IMR-90 (cell line): ENCODE data around the gene DNM1. TPM values are rescaled to one million over a fixed set of nuclear protein-coding genes. Genes with fewer than 3 reads are reported as not detected.

Experiments used
- ATAC-seq: fragments of 200-7000 bp; cut with Tn5 transposase; 2 replicates; pipeline ENCODE4 v1.9.1; 2020; ENCODE audit warnings: low read depth, mild to moderate bottlenecking, moderate library complexity
- BruUV-seq: library from RNA; stranded (reverse); fragments of 400-500 nt; replicated peaks from 2 replicates; lab custom pipeline; 2021; lab: Mats Ljungman, UMichigan
- CTCF ChIA-PET: fragments of 300-600 bp; formaldehyde crosslinking; extraction: SDS; loops from one replicate; lab custom pipeline; 2021; ENCODE audit warnings: antibody characterized with exemption; lab: Yijun Ruan, JAX
- POLR2A ChIA-PET: fragments of 300-600 bp; sonication (Branson Sonifier 250); formaldehyde crosslinking; loops from one replicate; lab custom pipeline; 2022; ENCODE audit warnings: antibody characterized with exemption; ENCODE audit not compliant: unreplicated experiment; lab: Charles Lee
- DNase-seq: peaks from one replicate; pipeline ENCODE4 v3.0.0; 2013
- H2AFZ ChIP-seq: replicated peaks from 2 replicates; pipeline ENCODE3; 2013; ENCODE audit warnings: low read length, mild to moderate bottlenecking; ENCODE audit not compliant: poor library complexity
- H2AK5ac ChIP-seq: 2 replicates; pipeline ENCODE4 v1.6.1; 2013; ENCODE audit warnings: low read depth, low read length, inconsistent platforms
- H2AK9ac ChIP-seq: replicated peaks from 2 replicates; pipeline ENCODE3; 2013; ENCODE audit warnings: mild to moderate bottlenecking, low read depth, low read length, moderate library complexity; ENCODE audit not compliant: poor library complexity
- H2BK120ac ChIP-seq: 2 replicates; pipeline ENCODE4 v1.6.1; 2013; ENCODE audit warnings: low read depth, low read length, inconsistent platforms
- H2BK15ac ChIP-seq: 3 replicates; pipeline ENCODE4 v1.6.1; 2013; ENCODE audit warnings: low read depth, low read length, inconsistent platforms
- H2BK20ac ChIP-seq: 2 replicates; pipeline ENCODE4 v1.6.1; 2013; ENCODE audit warnings: low read depth, mild to moderate bottlenecking, inconsistent platforms, low read length, moderate library complexity
- H2BK5ac ChIP-seq: 2 replicates; pipeline ENCODE4 v1.6.1; 2013; ENCODE audit warnings: mild to moderate bottlenecking, low read depth, low read length, inconsistent platforms; ENCODE audit not compliant: poor library complexity, severe bottlenecking
- H3K14ac ChIP-seq: replicated peaks from 2 replicates; pipeline ENCODE4 v1.6.1; 2013; ENCODE audit warnings: low read depth, low read length, inconsistent platforms
- H3K18ac ChIP-seq: 2 replicates; pipeline ENCODE4 v1.6.1; 2013; ENCODE audit warnings: low read depth, low read length, control low read depth
- H3K23ac ChIP-seq: 2 replicates; pipeline ENCODE4 v1.6.1; 2013; ENCODE audit warnings: low read depth, low read length, inconsistent platforms
- H3K27ac ChIP-seq: 2 replicates; pipeline ENCODE4 v1.5.1; 2013; ENCODE audit warnings: mild to moderate bottlenecking, control low read depth, low read length; ENCODE audit not compliant: insufficient read depth
- H3K27me3 ChIP-seq: 2 replicates; pipeline ENCODE4 v1.6.1; 2013; ENCODE audit warnings: low read length; ENCODE audit not compliant: control insufficient read depth, insufficient read depth
- H3K36me3 ChIP-seq: 2 replicates; pipeline ENCODE4 v1.6.1; 2013; ENCODE audit warnings: low read length, mixed read lengths; ENCODE audit not compliant: control insufficient read depth, insufficient read depth
- H3K4ac ChIP-seq: 2 replicates; pipeline ENCODE4 v1.6.1; 2013; ENCODE audit warnings: low read depth, low read length, inconsistent platforms
- H3K4me1 ChIP-seq: 2 replicates; pipeline ENCODE4 v1.6.1; 2013; ENCODE audit warnings: low read length, mixed read lengths; ENCODE audit not compliant: control insufficient read depth, insufficient read depth
- H3K4me2 ChIP-seq: 2 replicates; pipeline ENCODE4 v1.6.1; 2013; ENCODE audit warnings: low read depth, mild to moderate bottlenecking, control low read depth, low read length, moderate library complexity
- H3K4me3 ChIP-seq: 2 replicates; pipeline ENCODE4 v1.5.1; 2013; ENCODE audit warnings: low read depth, mild to moderate bottlenecking, control low read depth, low read length, moderate library complexity; ENCODE audit not compliant: insufficient read depth
- H3K56ac ChIP-seq: 2 replicates; pipeline ENCODE4 v1.6.1; 2013; ENCODE audit warnings: low read length, inconsistent platforms; ENCODE audit not compliant: insufficient read depth; ENCODE audit errors: extremely low read depth
- H3K79me1 ChIP-seq, 2 experiments: 2 replicates each; pipeline ENCODE4 v1.6.1; 2013; ENCODE audit warnings: low read length in 2 of 2, inconsistent platforms in 1 of 2, low read depth in 1 of 2
- H3K9ac ChIP-seq: 2 replicates; pipeline ENCODE4 v1.6.1; 2013; ENCODE audit warnings: low read depth, low read length, control low read depth
- H3K9me1 ChIP-seq: 2 replicates; pipeline ENCODE4 v1.6.1; 2013; ENCODE audit warnings: low read length, inconsistent platforms; ENCODE audit not compliant: insufficient read depth
- H3K9me3 ChIP-seq: 2 replicates; pipeline ENCODE4 v1.6.1; 2013; ENCODE audit warnings: low read length; ENCODE audit not compliant: control insufficient read depth, insufficient read depth
- H4K20me1 ChIP-seq: 2 replicates; pipeline ENCODE4 v1.6.1; 2013; ENCODE audit warnings: low read length, inconsistent platforms; ENCODE audit not compliant: insufficient read depth
- H4K5ac ChIP-seq: 2 replicates; pipeline ENCODE4 v1.6.1; 2013; ENCODE audit warnings: mild to moderate bottlenecking, low read depth, low read length, control low read depth
- H4K8ac ChIP-seq, 2 experiments: 2 replicates each; pipeline ENCODE4 v1.6.1; 2013; ENCODE audit warnings: low read depth in 2 of 2, low read length in 2 of 2, control low read depth in 1 of 2, inconsistent platforms in 1 of 2
- H4K91ac ChIP-seq: 2 replicates; pipeline ENCODE4 v1.6.1; 2013; ENCODE audit warnings: low read depth, low read length, inconsistent platforms; ENCODE audit not compliant: insufficient read depth
- BHLHE40 ChIP-seq: fragments of 150-350 bp; IDR thresholded peaks from 2 replicates; pipeline ENCODE4 v1.6.1; 2016; ENCODE audit warnings: mild to moderate bottlenecking, low read depth, low read length
- CEBPB ChIP-seq: IDR thresholded peaks from 2 replicates; pipeline ENCODE4 v1.6.1; 2012; ENCODE audit warnings: low read depth, low read length, improper control_type of control experiment
- ELK1 ChIP-seq: fragments of 150-350 bp; IDR thresholded peaks from 2 replicates; pipeline ENCODE4 v1.6.1; 2016; ENCODE audit warnings: low read depth, mild to moderate bottlenecking, low read length, moderate library complexity, borderline replicate concordance
- FOS ChIP-seq: fragments of 150-350 bp; IDR thresholded peaks from 2 replicates; pipeline ENCODE4 v1.6.1; 2016; ENCODE audit warnings: low read depth, low read length
- MXI1 ChIP-seq: IDR thresholded peaks from 2 replicates; pipeline ENCODE4 v1.6.1; 2012; ENCODE audit warnings: low read depth, mild to moderate bottlenecking, low read length, moderate library complexity, borderline replicate concordance
- NFE2L2 ChIP-seq: fragments of 150-350 bp; IDR thresholded peaks from 2 replicates; pipeline ENCODE4 v1.6.1; 2016; ENCODE audit warnings: low read depth, mild to moderate bottlenecking, low read length
- POLR2A ChIP-seq: IDR thresholded peaks from 2 replicates; pipeline ENCODE4 v1.6.1; 2012; ENCODE audit warnings: mild to moderate bottlenecking, low read depth, low read length
- RFX5 ChIP-seq: IDR thresholded peaks from 2 replicates; pipeline ENCODE4 v1.8.0; 2012; ENCODE audit warnings: low read depth, mild to moderate bottlenecking, low read length, moderate library complexity
- WGBS, 2 experiments: methylation state at CpG; one replicate each; pipeline versions ENCODE4 v1.1.5 to v1.1.7; 2013; ENCODE audit warnings: missing lambda C conversion rate in 2 of 2; ENCODE audit not compliant: insufficient read length in 1 of 2; ENCODE audit errors: extremely low coverage in 2 of 2; 5-methylcytosine and 5-hydroxymethylcytosine counted together
- dilution Hi-C: fragments of 300-500 bp; cut with HindIII; formaldehyde crosslinking; loops from one replicate; pipeline ENCODE4 v1.14.3; 2018; ENCODE audit warnings: low sequenced_read_pairs; ENCODE audit not compliant: unreplicated experiment
- in situ Hi-C: fragments of 300-500 bp; cut with MboI; formaldehyde crosslinking; loops from 3 replicates; pipeline ENCODE4 v1.14.3; 2019; ENCODE audit warnings: low sequenced_read_pairs, inconsistent platforms, mixed read lengths
- intact Hi-C: fragments of 100-400 bp; cut with micrococcal nuclease; formaldehyde crosslinking; loops from 2 replicates; pipeline ENCODE4 v1.10.0; 2022
- polyA plus RNA-seq, 3 experiments: library from polyadenylated mRNA; depleted of rRNA; stranded (reverse); fragments of >200 nt; gene quantifications; 2 replicates each; pipeline ENCODE4 v1.2.3, GENCODE V29; 2012; ENCODE audit warnings: low replicate concordance in 1 of 3
- total RNA-seq: library from RNA; depleted of rRNA; stranded (reverse); fragments of >200 nt; gene quantifications from 2 replicates; pipeline ENCODE4 v1.2.3, GENCODE V29; 2012
- TF ChIP-seq, protein P1 (sequence below): fragments of 150-350 bp; IDR thresholded peaks from 2 replicates; pipeline ENCODE4 v1.6.1; 2017; ENCODE audit warnings: mild to moderate bottlenecking, antibody characterized with exemption, low read length, low read depth

Gene DNM1
- total and polyA plus RNA-seq, 2 of the 4 experiments (the other 2 are of a cell fraction) = 13.6 to 17.7 TPM

- Histone ChIP-seq H3K4ac (peak overlapping the region; percentile 83), H2AK5ac (peak overlapping the region; percentile 60), H4K8ac (peak overlapping the region; percentile 48 to 74; a peak in 3 of 4 replicates), H3K79me1 (peaks cover 27 to 63% of the 10 kb centered on the region in 2 experiments), H3K9me3 (no peaks in the 10 kb centered on the region), H2BK20ac (no peak overlapping the region), H4K91ac (peak overlapping the region; percentile 63), H3K4me1 (peaks cover 7% of the 10 kb centered on the region), H3K4me3 (peak overlapping the region; percentile 68), H4K5ac (peak overlapping the region; percentile 47; the same call in 1 of the 2 replicates), H3K56ac (peak overlapping the region; percentile 36), H3K36me3 (peaks cover 10% of the 10 kb centered on the region), H3K23ac (peak overlapping the region; percentile 81), H3K9me1 (peaks cover 7% of the 10 kb centered on the region), H3K27me3 (no peaks in the 10 kb centered on the region), H3K4me2 (peak overlapping the region; percentile 96), H4K20me1 (peaks cover 16% of the 10 kb centered on the region; the same call in 1 of the 2 replicates), H2AFZ (peak overlapping the region; percentile 88), H2BK15ac (peak overlapping the region; percentile 33; the same call in 1 of the 3 replicates), H3K9ac (peak overlapping the region; percentile 77), H2BK5ac (peak overlapping the region; percentile 36), H3K27ac (peak overlapping the region; percentile 63), H2BK120ac (no peak overlapping the region), H2AK9ac (peak overlapping the region; percentile 93), H3K18ac (peak overlapping the region; percentile 24), H3K14ac (peak overlapping the region; percentile 80)
- intact Hi-C loops = no loop called here
- in situ Hi-C loops = no loop called here
- TF ChIP-seq, protein P1, sequence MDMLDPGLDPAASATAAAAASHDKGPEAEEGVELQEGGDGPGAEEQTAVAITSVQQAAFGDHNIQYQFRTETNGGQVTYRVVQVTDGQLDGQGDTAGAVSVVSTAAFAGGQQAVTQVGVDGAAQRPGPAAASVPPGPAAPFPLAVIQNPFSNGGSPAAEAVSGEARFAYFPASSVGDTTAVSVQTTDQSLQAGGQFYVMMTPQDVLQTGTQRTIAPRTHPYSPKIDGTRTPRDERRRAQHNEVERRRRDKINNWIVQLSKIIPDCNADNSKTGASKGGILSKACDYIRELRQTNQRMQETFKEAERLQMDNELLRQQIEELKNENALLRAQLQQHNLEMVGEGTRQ = no peak
- no peak for TF ChIP-seq RFX5
- TF ChIP-seq FOS = no peak
- TF ChIP-seq BHLHE40 = no peak
- no peak for TF ChIP-seq MXI1
- no peak for TF ChIP-seq ELK1
- no peak for TF ChIP-seq POLR2A
- no peak for TF ChIP-seq NFE2L2
- no peak for TF ChIP-seq CEBPB
- 1% methylated on average over 15 of the region's 23 CpGs; no CpG with 5 or more reads in 1 of the 2 experiments for WGBS, 2 experiments
- DNase-seq (peak; percentile 34), ATAC-seq (peak; percentile 41)
- CTCF ChIA-PET = no interaction called here
- dilution Hi-C loops = no loop called here
- BruUV-seq = TSS peak; percentile 54
- POLR2A ChIA-PET = interaction anchor here (0.5 kb wide), 1 partner anchor 73 kb away, joined by 3 read pairs; no protein-coding TSS in a partner anchor
Measured at GRCh38 chr9:128276574-128277270, 73.5 kb downstream of the DNM1 start.
